Activated B cell treated with CpG ODN at 0.5 μM for 24 hours (primary cell): ENCODE results near the gene MBLAC1. TPM values are rescaled to one million over a fixed set of nuclear protein-coding genes. Genes with fewer than 3 reads are reported as not detected.

Experiments
- ATAC-seq: fragments of 200-7000 bp; cut with Tn5 transposase; one replicate; pipeline ENCODE4 v1.10.0; 2021; ENCODE audit warnings: low read depth, mild to moderate bottlenecking, moderate library complexity
- CTCF ChIA-PET: fragments of 350-600 bp; sonication (Branson Sonifier 250); formaldehyde crosslinking; loops from one replicate; lab custom pipeline; 2021; ENCODE audit warnings: antibody characterized with exemption; lab: Charles Lee
- POLR2A ChIA-PET: fragments of 350-600 bp; sonication (Branson Sonifier 250); formaldehyde crosslinking; loops from one replicate; lab custom pipeline; 2021; ENCODE audit warnings: antibody characterized with exemption; lab: Charles Lee
- DNase-seq: peaks from one replicate; pipeline ENCODE4 v3.0.0; 2022
- H3K27ac Mint-ChIP-seq: one replicate; pipeline ENCODE4 v1.8.0; 2020; ENCODE audit warnings: mixed read lengths
- H3K27me3 Mint-ChIP-seq: one replicate; pipeline ENCODE4 v1.8.0; 2021; ENCODE audit warnings: mixed read lengths
- H3K36me3 Mint-ChIP-seq: one replicate; pipeline ENCODE4 v1.8.0; 2021; ENCODE audit warnings: low read depth, mixed read lengths
- H3K4me1 Mint-ChIP-seq: one replicate; pipeline ENCODE4 v1.8.0; 2021; ENCODE audit warnings: mixed read lengths
- H3K4me3 Mint-ChIP-seq: one replicate; pipeline ENCODE4 v1.8.0; 2020; ENCODE audit warnings: mild to moderate bottlenecking, mixed read lengths
- H3K9me3 Mint-ChIP-seq: one replicate; pipeline ENCODE4 v1.8.0; 2020; ENCODE audit warnings: mixed read lengths
- intact Hi-C: fragments of 100-400 bp; cut with micrococcal nuclease; formaldehyde crosslinking; loops from one replicate; pipeline ENCODE4 v1.15.1; 2024
- total RNA-seq: library from RNA; stranded (reverse); gene quantifications from 2 replicates; pipeline ENCODE4 v1.2.3, GENCODE V29; 2022
- TF ChIP-seq, protein P1 (sequence below): fragments of 200-600 bp; IDR thresholded peaks from one replicate; pipeline ENCODE4 v1.8.0; 2022; ENCODE audit warnings: antibody characterized with exemption, mild to moderate bottlenecking

Gene MBLAC1
- total RNA-seq, 1 donor from 2014 or later: 2.2 TPM

- peaks cover 35% of the 10 kb centered on the region for H3K4me1 Mint-ChIP-seq
Observed at GRCh38 chr7:100163006-100163531, 36.3 kb downstream of the MBLAC1 start.

DNA sequence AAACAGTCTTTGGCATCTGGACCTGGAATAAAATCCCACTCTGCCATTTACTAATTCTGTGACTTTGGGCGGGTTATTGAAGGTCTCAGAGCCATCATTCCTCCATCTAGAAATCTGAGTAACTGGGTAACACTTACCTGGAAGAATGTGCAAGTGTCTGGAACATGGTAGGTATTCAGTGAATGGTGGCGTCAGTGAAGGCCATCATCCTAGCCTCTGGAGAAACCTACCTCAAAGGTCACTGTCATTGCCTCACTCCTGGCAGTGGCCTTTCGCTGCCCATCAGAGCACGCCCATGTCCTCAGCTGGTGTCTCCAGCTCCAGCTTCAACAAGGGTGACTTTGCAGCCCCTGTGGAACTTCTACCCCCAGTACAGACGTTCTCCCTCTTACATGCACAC, 37.1 kb downstream of the MBLAC1 start:
- no peak overlapping the region for H3K4me3 Mint-ChIP-seq
- CTCF ChIA-PET: no interaction called here
- POLR2A ChIA-PET: interaction anchor here (0.6 to 0.7 kb wide), 2 partner anchors 13 to 27 kb away, joined by 3 to 4 read pairs; partner anchors contain the start of gene GPC2

More at GRCh38 chr7:100163006-100163531, 36.3 kb downstream of the MBLAC1 start:
- CTCF ChIA-PET: no interaction called here
- no peaks in the 10 kb centered on the region for H3K36me3 Mint-ChIP-seq
- intact Hi-C loops: no loop called here
- peak overlapping the region; percentile 11 for H3K27ac Mint-ChIP-seq
- peaks cover 21% of the 10 kb centered on the region for H3K27me3 Mint-ChIP-seq
- no peak overlapping the region for H3K4me3 Mint-ChIP-seq
- TF ChIP-seq, protein P1, sequence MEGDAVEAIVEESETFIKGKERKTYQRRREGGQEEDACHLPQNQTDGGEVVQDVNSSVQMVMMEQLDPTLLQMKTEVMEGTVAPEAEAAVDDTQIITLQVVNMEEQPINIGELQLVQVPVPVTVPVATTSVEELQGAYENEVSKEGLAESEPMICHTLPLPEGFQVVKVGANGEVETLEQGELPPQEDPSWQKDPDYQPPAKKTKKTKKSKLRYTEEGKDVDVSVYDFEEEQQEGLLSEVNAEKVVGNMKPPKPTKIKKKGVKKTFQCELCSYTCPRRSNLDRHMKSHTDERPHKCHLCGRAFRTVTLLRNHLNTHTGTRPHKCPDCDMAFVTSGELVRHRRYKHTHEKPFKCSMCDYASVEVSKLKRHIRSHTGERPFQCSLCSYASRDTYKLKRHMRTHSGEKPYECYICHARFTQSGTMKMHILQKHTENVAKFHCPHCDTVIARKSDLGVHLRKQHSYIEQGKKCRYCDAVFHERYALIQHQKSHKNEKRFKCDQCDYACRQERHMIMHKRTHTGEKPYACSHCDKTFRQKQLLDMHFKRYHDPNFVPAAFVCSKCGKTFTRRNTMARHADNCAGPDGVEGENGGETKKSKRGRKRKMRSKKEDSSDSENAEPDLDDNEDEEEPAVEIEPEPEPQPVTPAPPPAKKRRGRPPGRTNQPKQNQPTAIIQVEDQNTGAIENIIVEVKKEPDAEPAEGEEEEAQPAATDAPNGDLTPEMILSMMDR: no peak
- no peaks in the 10 kb centered on the region for H3K9me3 Mint-ChIP-seq
- ATAC-seq: no peak
- POLR2A ChIA-PET: interaction anchor here (0.6 to 0.7 kb wide), 3 partner anchors 14 to 266 kb away, joined by 3 to 4 read pairs (median 3); partner anchors contain the start of genes GPC2 and ZCWPW1
- DNase-seq: no peak

GRCh38 chr7:100166317-100166940, 39.7 kb downstream of the MBLAC1 start:
- Mint-ChIP-seq H3K4me1 (peaks cover 45% of the 10 kb centered on the region), H3K4me3 (no peak overlapping the region), H3K27me3 (peaks cover 39% of the 10 kb centered on the region), H3K27ac (no peak overlapping the region), H3K36me3 (no peaks in the 10 kb centered on the region), H3K9me3 (no peaks in the 10 kb centered on the region)
- intact Hi-C loops: no loop called here
- ATAC-seq: no peak
- TF ChIP-seq, protein P1: no peak
- ChIA-PET POLR2A (interaction anchor here (0.7 to 2.0 kb wide), 5 partner anchors 11 to 270 kb away, joined by 3 to 6 read pairs (median 4); partner anchors contain the start of genes AP4M1, GPC2, LAMTOR4 and MCM7), CTCF (interaction anchor here (0.6 kb wide), 1 partner anchor 283 kb away, joined by 4 read pairs; no protein-coding TSS in a partner anchor)
- DNase-seq: no peak

More for the DNA sequence above, 37.1 kb downstream of the MBLAC1 start:
- intact Hi-C loops: no loop called here
- DNase-seq: no peak
- H3K27ac Mint-ChIP-seq: no peak overlapping the region
- peaks cover 27% of the 10 kb centered on the region for H3K27me3 Mint-ChIP-seq
- no peaks in the 10 kb centered on the region for H3K36me3 Mint-ChIP-seq
- TF ChIP-seq, protein P1: no peak
- no peaks in the 10 kb centered on the region for H3K9me3 Mint-ChIP-seq
- ATAC-seq: no peak
- H3K4me1 Mint-ChIP-seq: peaks cover 39% of the 10 kb centered on the region

DNA sequence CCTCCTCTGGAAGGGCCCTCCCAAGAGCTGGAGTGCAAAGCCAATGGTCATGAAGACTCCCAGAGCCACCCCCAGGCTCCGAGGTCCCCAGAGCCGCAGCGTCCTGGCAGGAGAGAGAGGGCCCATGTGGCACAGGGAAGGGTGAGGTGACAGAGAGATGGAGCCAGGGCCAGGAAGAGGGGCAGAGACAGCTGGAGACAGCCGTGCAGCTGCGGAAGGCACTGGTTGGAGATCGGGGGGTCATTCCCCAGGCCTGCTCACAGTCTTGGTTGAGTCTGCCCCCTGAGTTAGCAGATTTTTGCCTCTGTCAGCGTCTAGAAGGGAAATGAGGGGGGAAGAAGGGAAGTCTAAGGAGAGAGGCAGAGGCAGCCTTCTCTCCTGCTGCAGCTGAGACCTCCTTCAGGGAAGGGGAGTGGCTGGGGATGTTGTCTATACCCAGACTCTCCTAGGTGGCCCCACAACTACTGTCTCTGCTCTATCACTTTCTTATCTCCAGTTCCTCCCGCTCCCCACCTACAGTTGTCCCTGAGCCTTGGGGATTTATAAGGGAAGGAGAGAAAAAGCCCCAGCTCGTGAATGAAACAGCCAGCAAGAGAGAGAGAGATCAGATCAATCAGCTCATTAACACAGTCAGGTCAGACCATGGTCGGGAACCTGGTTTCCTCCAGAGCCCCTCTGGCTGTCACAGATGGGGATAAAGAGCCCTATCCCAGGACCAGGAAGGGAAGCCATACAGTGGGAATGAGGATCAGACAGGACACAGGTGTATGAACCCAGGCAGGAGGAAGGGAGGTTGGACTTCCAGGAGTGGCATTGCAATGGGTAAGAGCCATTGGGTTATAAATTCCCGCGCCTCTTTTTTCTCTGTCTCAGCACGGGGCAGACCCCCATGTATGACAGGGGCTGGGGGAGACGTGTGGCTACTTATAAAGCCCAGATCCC, 40.5 kb downstream of the MBLAC1 start:
- DNase-seq: no peak
- ChIA-PET CTCF (no interaction called here), POLR2A (interaction anchor here (0.6 to 2.0 kb wide), 11 partner anchors 10 to 262 kb away, joined by 3 to 9 read pairs (median 4); partner anchors contain the start of genes AP4M1, GPC2, LAMTOR4 and MCM7)
- Mint-ChIP-seq H3K27me3 (peaks cover 42% of the 10 kb centered on the region), H3K4me3 (peak overlapping the region; percentile 64), H3K4me1 (peaks cover 49% of the 10 kb centered on the region), H3K9me3 (no peaks in the 10 kb centered on the region), H3K27ac (no peak overlapping the region), H3K36me3 (no peaks in the 10 kb centered on the region)
- TF ChIP-seq, protein P1: no peak
- intact Hi-C loops: no loop called here
- no peak for ATAC-seq
